HEK293 (cell line): ENCODE results near the gene MSI2.

Experiments used
- ZNF146 ChIP-seq: fragments of 450-650 bp; formaldehyde crosslinking; IDR thresholded peaks from 2 replicates; pipeline ENCODE4 v1.5.1; 2016; ENCODE audit warnings: missing biosample characterization, missing genetic modification characterization
- ZNF449 ChIP-seq: fragments of 450-650 bp; formaldehyde crosslinking; IDR thresholded peaks from 2 replicates; pipeline ENCODE4 v1.5.1; 2017; ENCODE audit warnings: missing biosample characterization, mild to moderate bottlenecking, missing genetic modification characterization, moderate library complexity
- TF ChIP-seq, protein P1 (sequence below): fragments of 450-650 bp; formaldehyde crosslinking; IDR thresholded peaks from 2 replicates; pipeline ENCODE4 v1.5.1; 2016; ENCODE audit warnings: missing biosample characterization, missing genetic modification characterization

DNA sequence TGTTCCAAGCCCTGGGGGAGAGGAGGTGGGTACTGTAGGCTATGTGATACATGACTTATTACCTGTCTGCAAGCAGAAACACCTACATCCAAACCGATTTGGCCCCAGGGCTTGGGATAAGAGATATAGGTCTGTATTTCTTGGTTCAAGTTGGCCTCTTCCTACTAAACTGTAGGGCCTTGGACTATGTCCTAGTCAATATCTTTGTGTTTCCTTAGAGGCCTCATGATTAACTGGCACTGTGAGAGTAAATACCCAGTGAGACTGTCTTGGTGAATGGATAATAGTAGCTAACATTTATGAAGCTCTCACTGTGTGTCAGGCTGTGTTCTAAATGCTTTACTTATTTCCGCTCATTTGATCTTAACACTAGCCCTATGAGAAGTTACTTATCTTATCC lies 70.0 kb downstream of the MSI2 start:
- TF ChIP-seq, protein P1, sequence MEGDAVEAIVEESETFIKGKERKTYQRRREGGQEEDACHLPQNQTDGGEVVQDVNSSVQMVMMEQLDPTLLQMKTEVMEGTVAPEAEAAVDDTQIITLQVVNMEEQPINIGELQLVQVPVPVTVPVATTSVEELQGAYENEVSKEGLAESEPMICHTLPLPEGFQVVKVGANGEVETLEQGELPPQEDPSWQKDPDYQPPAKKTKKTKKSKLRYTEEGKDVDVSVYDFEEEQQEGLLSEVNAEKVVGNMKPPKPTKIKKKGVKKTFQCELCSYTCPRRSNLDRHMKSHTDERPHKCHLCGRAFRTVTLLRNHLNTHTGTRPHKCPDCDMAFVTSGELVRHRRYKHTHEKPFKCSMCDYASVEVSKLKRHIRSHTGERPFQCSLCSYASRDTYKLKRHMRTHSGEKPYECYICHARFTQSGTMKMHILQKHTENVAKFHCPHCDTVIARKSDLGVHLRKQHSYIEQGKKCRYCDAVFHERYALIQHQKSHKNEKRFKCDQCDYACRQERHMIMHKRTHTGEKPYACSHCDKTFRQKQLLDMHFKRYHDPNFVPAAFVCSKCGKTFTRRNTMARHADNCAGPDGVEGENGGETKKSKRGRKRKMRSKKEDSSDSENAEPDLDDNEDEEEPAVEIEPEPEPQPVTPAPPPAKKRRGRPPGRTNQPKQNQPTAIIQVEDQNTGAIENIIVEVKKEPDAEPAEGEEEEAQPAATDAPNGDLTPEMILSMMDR (tag by site-specific recombination), result no peak
- no peak for TF ChIP-seq ZNF449 (tag by site-specific recombination)
- no peak for TF ChIP-seq ZNF146
